ENCODE data around the gene RASIP1. TPM values are rescaled to one million over a fixed set of nuclear protein-coding genes. Genes with fewer than 3 reads are reported as not detected.
A peak's percentile ranks its signal among the peaks of the same experiment; 100 is the strongest.
"Not testable (repeated sequence)": the region's sequence is repeated elsewhere in the genome, so short reads cannot be mapped to it uniquely, and the experiment has no call there.

Gene RASIP1
- total RNA-seq, 3 donors from 2014 or later (not counting 1 experiment from before 2014, with no cell fraction given) = not detected

- Mint-ChIP-seq H3K36me3 (no peaks in the 10 kb centered on the region), H3K4me3 (no peak overlapping the region), H3K4me1 (peaks cover 5 to 11% of the 10 kb centered on the region in 2 donors), H3K27ac (peak overlapping the region in 1 of 2 donors; percentile 65), H3K9me3 (no peaks in the 10 kb centered on the region), H3K27me3 (ENCODE audit: low read depth in 2 of 2) (peaks cover 10 to 13% of the 10 kb centered on the region in 2 donors)
- H3K9me3 ChIP-seq (ENCODE audit: control insufficient read depth, insufficient read depth, low read length) = no peaks in the 10 kb centered on the region
- intact Hi-C loops (cut with micrococcal nuclease) = no loop called here
- peak; percentile 38 to 74 (median 46) for ATAC-seq
- H3K36me3 ChIP-seq (ENCODE audit: control insufficient read depth, insufficient read depth, low read length) = no peaks in the 10 kb centered on the region
- peak in 1 of 2 donors; percentile 31 for DNase-seq
- H3K4me1 ChIP-seq (ENCODE audit: control insufficient read depth, insufficient read depth, low read length) = peaks cover 11% of the 10 kb centered on the region
- 4% methylated on average over 33 of the region's 34 CpGs for WGBS (ENCODE audit: insufficient coverage)
- no peak overlapping the region for H3K27ac ChIP-seq (ENCODE audit: low read length)
- H3K4me3 ChIP-seq (ENCODE audit: low read length) = no peak overlapping the region
- TF ChIP-seq, protein P1, sequence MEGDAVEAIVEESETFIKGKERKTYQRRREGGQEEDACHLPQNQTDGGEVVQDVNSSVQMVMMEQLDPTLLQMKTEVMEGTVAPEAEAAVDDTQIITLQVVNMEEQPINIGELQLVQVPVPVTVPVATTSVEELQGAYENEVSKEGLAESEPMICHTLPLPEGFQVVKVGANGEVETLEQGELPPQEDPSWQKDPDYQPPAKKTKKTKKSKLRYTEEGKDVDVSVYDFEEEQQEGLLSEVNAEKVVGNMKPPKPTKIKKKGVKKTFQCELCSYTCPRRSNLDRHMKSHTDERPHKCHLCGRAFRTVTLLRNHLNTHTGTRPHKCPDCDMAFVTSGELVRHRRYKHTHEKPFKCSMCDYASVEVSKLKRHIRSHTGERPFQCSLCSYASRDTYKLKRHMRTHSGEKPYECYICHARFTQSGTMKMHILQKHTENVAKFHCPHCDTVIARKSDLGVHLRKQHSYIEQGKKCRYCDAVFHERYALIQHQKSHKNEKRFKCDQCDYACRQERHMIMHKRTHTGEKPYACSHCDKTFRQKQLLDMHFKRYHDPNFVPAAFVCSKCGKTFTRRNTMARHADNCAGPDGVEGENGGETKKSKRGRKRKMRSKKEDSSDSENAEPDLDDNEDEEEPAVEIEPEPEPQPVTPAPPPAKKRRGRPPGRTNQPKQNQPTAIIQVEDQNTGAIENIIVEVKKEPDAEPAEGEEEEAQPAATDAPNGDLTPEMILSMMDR (IDR thresholded peaks at IDR 0.05) = no peak
- H3K27me3 ChIP-seq (ENCODE audit: control insufficient read depth, insufficient read depth, low read length) = peaks cover 11% of the 10 kb centered on the region
Observed at GRCh38 chr19:48696353-48697010, 43.9 kb downstream of the RASIP1 start.

- Mint-ChIP-seq H3K36me3 (no peaks in the 10 kb centered on the region), H3K9me3 (no peaks in the 10 kb centered on the region), H3K4me3 (no peak within 1 kb of the TSS), H3K27me3 (ENCODE audit: low read depth in 2 of 2) (peaks cover 10 to 13% of the 10 kb centered on the region in 2 donors), H3K4me1 (peaks cover 5 to 11% of the 10 kb centered on the region in 2 donors), H3K27ac (peak within 1 kb of the TSS in 1 of 2 donors; percentile 65)
- ATAC-seq (no peak), DNase-seq (no peak)
- no peak within 1 kb of the TSS for H3K27ac ChIP-seq (ENCODE audit: low read length)
- H3K27me3 ChIP-seq (ENCODE audit: control insufficient read depth, insufficient read depth, low read length) = peaks cover 11% of the 10 kb centered on the region
- no peaks in the 10 kb centered on the region for H3K9me3 ChIP-seq (ENCODE audit: control insufficient read depth, insufficient read depth, low read length)
- TF ChIP-seq, protein P1 (IDR thresholded peaks at IDR 0.05) = no peak
- H3K4me3 ChIP-seq (ENCODE audit: low read length) = no peak within 1 kb of the TSS
- H3K36me3 ChIP-seq (ENCODE audit: control insufficient read depth, insufficient read depth, low read length) = no peaks in the 10 kb centered on the region
- WGBS (ENCODE audit: insufficient coverage) = 37% methylated on average over 13 of the region's 16 CpGs
- intact Hi-C loops (cut with micrococcal nuclease) = no loop called here
- peaks cover 11% of the 10 kb centered on the region for H3K4me1 ChIP-seq (ENCODE audit: control insufficient read depth, insufficient read depth, low read length)
Observed at GRCh38 chr19:48695743-48696352, 44.6 kb downstream of the RASIP1 start, which contains the start of gene FUT2. Gene FUT2 (plus strand): TSS chr19:48695971. CDS start chr19:48702957, 6,986 bp downstream.

- H3K36me3 Mint-ChIP-seq; H3K9me3 Mint-ChIP-seq; H3K27ac ChIP-seq (ENCODE audit: low read length); intact Hi-C loops (cut with micrococcal nuclease); H3K4me3 Mint-ChIP-seq; H3K27ac Mint-ChIP-seq; H3K9me3 ChIP-seq (ENCODE audit: control insufficient read depth, insufficient read depth, low read length); DNase-seq; ATAC-seq; H3K36me3 ChIP-seq (ENCODE audit: control insufficient read depth, insufficient read depth, low read length); H3K4me3 ChIP-seq (ENCODE audit: low read length): not testable (repeated sequence)
- Mint-ChIP-seq H3K4me1 (peaks cover 5 to 11% of the 10 kb centered on the region in 2 donors), H3K27me3 (ENCODE audit: low read depth in 2 of 2) (peaks cover 10 to 13% of the 10 kb centered on the region in 2 donors)
- peaks cover 11% of the 10 kb centered on the region for H3K4me1 ChIP-seq (ENCODE audit: control insufficient read depth, insufficient read depth, low read length)
- 97% methylated on average over 8 of the region's 9 CpGs for WGBS (ENCODE audit: insufficient coverage)
- peaks cover 11% of the 10 kb centered on the region for H3K27me3 ChIP-seq (ENCODE audit: control insufficient read depth, insufficient read depth, low read length)
Observed at GRCh38 chr19:48693629-48694028, 46.8 kb downstream of the RASIP1 start.

DNA sequence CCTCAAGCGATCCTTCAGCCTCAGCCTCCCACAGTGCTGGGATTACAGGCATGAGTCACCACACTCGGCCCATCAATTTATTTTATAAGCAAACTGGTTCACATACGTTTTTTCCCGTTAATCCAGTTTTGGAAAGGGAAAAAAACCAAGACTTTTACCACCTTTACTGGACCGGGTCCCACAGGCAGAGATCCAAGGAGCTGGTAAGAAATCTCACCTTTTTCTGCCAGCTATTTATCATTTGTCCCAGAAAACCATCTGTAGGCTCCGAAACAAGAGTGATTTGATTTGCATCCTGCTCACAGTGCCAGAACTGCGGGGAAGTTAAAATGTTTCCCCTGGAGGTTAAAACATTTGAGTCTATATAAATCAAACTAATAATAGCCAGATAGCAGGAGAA, 51.0 kb downstream of the RASIP1 start:
- no peak for ATAC-seq

More for the DNA sequence above, 51.0 kb downstream of the RASIP1 start:
- 88% methylated on average over 6 of the region's 7 CpGs for WGBS (ENCODE audit: insufficient coverage)
- no peak for DNase-seq
- no peaks in the 10 kb centered on the region for H3K27me3 Mint-ChIP-seq (ENCODE audit: low read depth in 2 of 2)
- Histone ChIP-seq H3K4me3 (ENCODE audit: low read length) (no peak overlapping the region), H3K4me1 (ENCODE audit: control insufficient read depth, insufficient read depth, low read length) (no peaks in the 10 kb centered on the region), H3K36me3 (ENCODE audit: control insufficient read depth, insufficient read depth, low read length) (no peaks in the 10 kb centered on the region), H3K27ac (ENCODE audit: low read length) (no peak overlapping the region), H3K27me3 (ENCODE audit: control insufficient read depth, insufficient read depth, low read length) (no peaks in the 10 kb centered on the region), H3K9me3 (ENCODE audit: control insufficient read depth, insufficient read depth, low read length) (no peaks in the 10 kb centered on the region)
- no peaks in the 10 kb centered on the region for H3K9me3 Mint-ChIP-seq
- intact Hi-C loops (cut with micrococcal nuclease) = no loop called here
- no peaks in the 10 kb centered on the region for H3K4me1 Mint-ChIP-seq
- H3K36me3 Mint-ChIP-seq = no peaks in the 10 kb centered on the region
- no peak overlapping the region for H3K27ac Mint-ChIP-seq
- TF ChIP-seq, protein P1 (IDR thresholded peaks at IDR 0.05) = no peak
- no peak overlapping the region for H3K4me3 Mint-ChIP-seq

Measured in natural killer cell (primary cell).